Psoas muscle (tissue), 8 donors: ENCODE measurements around the gene GJC1. TPM values are rescaled to one million over a fixed set of nuclear protein-coding genes. Genes with fewer than 3 reads are reported as not detected.

Source experiments
- ATAC-seq, 4 donors: fragments of 200-7000 bp; cut with Tn5 transposase; one replicate each; pipeline ENCODE4 v1.9.1; 2020; ENCODE audit warnings: moderate library complexity in 3 of 4, mild to moderate bottlenecking in 2 of 4
- DNase-seq, 2 donors: peaks; one replicate each; pipeline ENCODE4 v3.0.0-alpha.2; 2020
- H3K27ac ChIP-seq: fragments of 200-600 bp; one replicate; pipeline ENCODE4 v1.8.0; 2022
- H3K27me3 ChIP-seq, 3 donors: fragments of 200-600 bp in 1 of 3; one replicate each; pipeline versions ENCODE4 v1.6.1 to v1.8.0; 2013 to 2022; ENCODE audit warnings: low read length in 2 of 3, mild to moderate bottlenecking in 2 of 3, moderate library complexity in 1 of 3; ENCODE audit not compliant: insufficient read depth in 3 of 3
- H3K36me3 ChIP-seq, 2 donors: fragments of 200-600 bp in 1 of 2; one replicate each; pipeline versions ENCODE4 v1.6.1 to v1.8.0; 2013 to 2022; ENCODE audit warnings: low read depth in 1 of 2, mild to moderate bottlenecking in 1 of 2, moderate library complexity in 1 of 2; ENCODE audit not compliant: insufficient read depth in 1 of 2
- H3K4me1 ChIP-seq: fragments of 200-600 bp; one replicate; pipeline ENCODE4 v1.8.0; 2022
- H3K4me3 ChIP-seq: fragments of 200-600 bp; one replicate; pipeline ENCODE4 v1.8.0; 2022; ENCODE audit warnings: mild to moderate bottlenecking
- H3K9me3 ChIP-seq: fragments of 200-600 bp; one replicate; pipeline ENCODE4 v1.8.0; 2022
- CTCF ChIP-seq: fragments of 200-600 bp; IDR thresholded peaks from one replicate; pipeline ENCODE4 v1.8.0; 2022; ENCODE audit warnings: antibody characterized with exemption
- WGBS, 3 donors: extraction: QIAGEN DNeasy Blood & Tissue Kit; methylation state at CpG; one replicate each; pipeline versions ENCODE4 v1.1.6 to v1.1.7; 2013; 5-methylcytosine and 5-hydroxymethylcytosine counted together
- intact Hi-C, 2 donors: fragments of 100-400 bp; cut with DNase I; formaldehyde crosslinking; loops; one replicate each; pipeline versions ENCODE4 v1.11.0 to v1.14.2; 2022
- polyA plus RNA-seq, 3 donors: library from polyadenylated mRNA; stranded (reverse); fragments of 200-250 nt; gene quantifications; one replicate each; pipeline ENCODE4 v1.2.3, GENCODE V29; 2013
- total RNA-seq, 4 donors: library from RNA; stranded (reverse); fragmentation: NEBNext Ultra II Directional in 2 of 4; extraction: Animal tissue kit (Norgen Biotek cat#: 25700) in 2 of 4; gene quantifications; one replicate each; pipeline versions ENCODE4 v1.2.1 to v1.2.4, GENCODE V29; 2021 to 2023
- donor health status: healthy with polysubstance abuse.
- donor health status: DM: no; HTN: no; CAD: no; lungs with moderate emphysema.
- donor health status: Bipolar disorder and iron deficiency.
- donor health status: healthy.
- donor health status: DM: yes; HTN: yes; CAD: no.
- donor health status: DM: no; HTN: no; CAD: no.
- donor health status: DM: no; HTN: no; CAD: no.
- donor health status: DM: yes; HTN: yes; CAD: no.

The GJC1 gene
- total and polyA plus RNA-seq, 7 donors = 2.2 to 7.9 (median 4.7) TPM

- Histone ChIP-seq H3K36me3 (no peaks in the 10 kb centered on the region), H3K27me3 (no peaks in the 10 kb centered on the region), H3K4me3 (no peak overlapping the region), H3K27ac (no peak overlapping the region), H3K4me1 (no peaks in the 10 kb centered on the region), H3K9me3 (no peaks in the 10 kb centered on the region)
- no peak for TF ChIP-seq CTCF
- intact Hi-C loops = no loop called here
- ATAC-seq (no peak), DNase-seq (peak in 1 of 2 donors; percentile 66)
- WGBS, 3 donors = 77 to 80% (median 79%) methylated on average over 10 of the region's 10 CpGs
These were observed 25.6 kb downstream of the GJC1 start for GRCh38 chr17:44804302-44805089.

GRCh38 chr17:44801880-44802279 is 28.2 kb downstream of the GJC1 start:
- no peaks in the 10 kb centered on the region for H3K9me3 ChIP-seq
- intact Hi-C loops = no loop called here
- 87 to 90% (median 89%) methylated on average over 5 of the region's 5 CpGs for WGBS, 3 donors
- no peak for TF ChIP-seq CTCF
- DNase-seq (no peak), ATAC-seq (no peak)
- no peaks in the 10 kb centered on the region for H3K36me3 ChIP-seq
- no peak overlapping the region for H3K27ac ChIP-seq
- H3K4me1 ChIP-seq = no peaks in the 10 kb centered on the region
- H3K4me3 ChIP-seq = no peak overlapping the region
- no peaks in the 10 kb centered on the region for H3K27me3 ChIP-seq

- DNase-seq (no peak), ATAC-seq (no peak)
- Histone ChIP-seq H3K9me3 (no peaks in the 10 kb centered on the region), H3K4me1 (peaks cover 10% of the 10 kb centered on the region), H3K4me3 (no peak overlapping the region), H3K27ac (peak overlapping the region; percentile 36), H3K27me3 (no peaks in the 10 kb centered on the region), H3K36me3 (no peaks in the 10 kb centered on the region)
- TF ChIP-seq CTCF = no peak
- WGBS, 3 donors = 74 to 85% (median 78%) methylated on average over 2 of the region's 2 CpGs
- intact Hi-C loops = loop anchor here in 1 of 2 donors (5.0 kb wide), 1 partner anchor 34 kb away; the partner anchor contains the start of gene GJC1
These were observed 31.7 kb downstream of the GJC1 start for GRCh38 chr17:44798356-44798755.

GRCh38 chr17:44797802-44798201 is 32.3 kb downstream of the GJC1 start:
- no peaks in the 10 kb centered on the region for H3K36me3 ChIP-seq
- H3K27ac ChIP-seq = peak overlapping the region; percentile 36
- ATAC-seq = no peak
- H3K4me1 ChIP-seq = peaks cover 10% of the 10 kb centered on the region
- no peak overlapping the region for H3K4me3 ChIP-seq
- H3K27me3 ChIP-seq = no peaks in the 10 kb centered on the region
- 82 to 85% (median 84%) methylated on average over 11 of the region's 11 CpGs for WGBS, 3 donors
- TF ChIP-seq CTCF = no peak
- H3K9me3 ChIP-seq = no peaks in the 10 kb centered on the region
- intact Hi-C loops = loop anchor here in 1 of 2 donors (5.0 kb wide), 1 partner anchor 34 kb away; the partner anchor contains the start of gene GJC1
- DNase-seq = no peak
